ACHN (cell line): ENCODE results near the gene ATN1.

Experiments used
- DNase-seq: peaks from one replicate; pipeline ENCODE4 v3.0.0-alpha.2; 2015
- in situ Hi-C: cut with HindIII; loops from 2 replicates; pipeline ENCODE4 v1.10.0; 2017; ENCODE audit warnings: low sequenced_read_pairs, low pct_ligation_motif_present, low pct_unique_long_range_greater_than_20kb

ATN1 gene

DNA sequence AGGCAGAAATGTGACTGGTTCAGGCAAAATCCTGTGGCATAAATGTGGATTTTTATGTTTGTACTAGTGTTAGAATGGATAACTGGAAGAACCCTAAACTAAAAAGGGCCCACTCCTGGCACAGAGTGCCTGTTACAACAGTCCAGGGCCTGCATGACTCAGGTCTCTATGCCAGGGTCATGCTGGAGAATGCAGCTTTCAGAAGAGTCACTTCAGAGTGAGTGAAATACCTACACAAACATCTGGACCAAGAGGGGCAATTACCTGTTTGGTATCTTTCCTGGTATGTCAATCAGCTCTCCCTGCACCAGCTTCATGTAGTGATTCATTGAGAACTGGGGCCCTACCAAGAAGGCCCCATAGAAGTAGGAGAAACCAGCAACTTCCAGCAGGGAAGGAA lies 53.0 kb downstream of the ATN1 start:
- DNase-seq, result no peak
- in situ Hi-C loops, result no loop called here

- in situ Hi-C loops, result no loop called here
- no peak for DNase-seq
Measured at GRCh38 chr12:6981152-6982052, 53.6 kb downstream of the ATN1 start.

GRCh38 chr12:6982532-6982931 lies 54.8 kb downstream of the ATN1 start:
- no peak for DNase-seq

GRCh38 chr12:6987956-6988553 lies 60.3 kb downstream of the ATN1 start:
- no peak for DNase-seq
- in situ Hi-C loops, result no loop called here

More at GRCh38 chr12:6982532-6982931, 54.8 kb downstream of the ATN1 start:
- in situ Hi-C loops, result no loop called here
